ENCODE data around the gene C12orf54.
"Not testable (repeated sequence)": the region's sequence is repeated elsewhere in the genome, so short reads cannot be mapped to it uniquely, and the experiment has no call there.

Gene C12orf54

GRCh38 chr12:48512855-48513254 is 30.6 kb downstream of the C12orf54 start:
- no peak for DNase-seq

DNA sequence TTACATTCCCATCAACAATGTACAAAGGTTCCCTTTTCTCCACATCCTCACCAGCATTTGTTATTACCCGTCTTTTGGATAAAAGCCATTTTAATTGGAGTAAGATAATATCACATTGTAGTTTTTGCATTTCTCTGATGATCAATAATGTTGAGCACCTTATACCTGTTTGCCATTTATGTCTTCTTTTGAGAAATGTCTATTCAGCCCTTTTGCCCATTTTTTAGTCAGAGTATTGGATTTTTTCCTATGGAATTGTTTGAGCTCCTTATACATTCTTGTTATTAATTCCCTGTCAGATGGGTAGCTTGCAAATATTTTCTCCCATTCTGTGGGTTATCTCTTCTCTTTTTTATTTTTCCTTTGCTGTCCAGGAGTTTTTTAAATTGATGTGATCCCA is 32.4 kb downstream of the C12orf54 start:
- DNase-seq, result no peak

GRCh38 chr12:48520381-48520780 is 38.1 kb downstream of the C12orf54 start:
- not testable (repeated sequence) for DNase-seq

DNA sequence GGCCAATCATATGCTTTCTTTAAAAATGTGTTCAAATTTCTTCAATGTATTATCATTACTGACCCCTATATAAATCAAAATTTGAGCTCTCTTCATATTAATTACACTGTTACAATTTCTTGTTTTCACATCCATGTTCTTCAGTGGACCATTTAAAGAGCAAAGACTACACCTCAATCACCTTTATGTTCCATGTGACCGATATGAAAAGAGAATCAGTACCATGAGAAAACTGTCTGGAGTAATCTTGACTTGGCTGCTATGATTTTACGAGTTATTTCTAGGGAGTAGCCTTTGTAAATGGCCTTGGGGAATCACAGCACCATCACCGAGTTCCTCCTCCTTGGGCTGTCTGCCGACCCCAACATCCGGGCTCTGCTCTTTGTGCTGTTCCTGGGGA is 43.0 kb downstream of the C12orf54 start, which contains the start of gene OR8S1:
OR8S1 (plus strand) TSS at position 301 of the 400 bp plus-strand sequence; CDS start at position 301, 0 bp downstream.
- DNase-seq, result no peak

DNA sequence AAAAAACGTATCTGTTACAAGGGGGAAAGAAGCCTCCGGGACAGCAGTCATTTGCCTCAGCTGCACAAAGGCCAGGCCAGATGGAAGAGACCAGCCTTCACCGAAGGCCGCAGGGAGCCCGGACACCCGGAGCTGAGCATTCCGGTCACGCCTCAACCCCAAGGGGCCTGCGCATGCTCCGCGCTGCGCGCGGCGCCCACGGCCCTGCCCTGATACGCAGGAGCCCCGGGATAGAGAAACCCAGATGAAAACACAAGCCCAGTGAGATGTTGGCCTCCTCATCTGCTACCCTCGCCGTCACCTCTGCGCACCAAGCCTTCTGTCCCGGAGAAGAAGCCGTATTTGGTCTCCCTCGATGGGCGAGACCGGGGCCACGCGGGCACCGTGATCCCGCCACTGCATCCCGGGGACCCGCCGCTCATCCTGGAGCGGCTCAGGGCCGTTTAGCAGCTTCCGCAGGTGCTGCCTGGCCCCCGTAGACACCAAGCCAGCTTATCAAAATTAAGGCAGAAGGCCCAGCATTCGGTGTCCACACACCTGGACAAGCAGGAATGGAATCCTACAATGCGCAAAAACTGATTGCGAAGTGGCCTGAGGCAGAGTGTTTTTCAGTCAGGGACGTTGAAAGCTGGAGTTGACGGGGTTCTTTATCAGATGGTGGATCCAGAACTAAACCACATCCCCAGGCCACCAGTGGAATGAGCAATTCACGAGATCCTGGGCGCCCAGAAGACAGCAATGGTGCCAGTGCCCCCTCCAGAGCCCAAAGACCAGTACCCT is 45.8 kb downstream of the C12orf54 start:
- no peak for DNase-seq

- no peak for DNase-seq
Observed at GRCh38 chr12:48532601-48533000, 50.3 kb downstream of the C12orf54 start.

DNA sequence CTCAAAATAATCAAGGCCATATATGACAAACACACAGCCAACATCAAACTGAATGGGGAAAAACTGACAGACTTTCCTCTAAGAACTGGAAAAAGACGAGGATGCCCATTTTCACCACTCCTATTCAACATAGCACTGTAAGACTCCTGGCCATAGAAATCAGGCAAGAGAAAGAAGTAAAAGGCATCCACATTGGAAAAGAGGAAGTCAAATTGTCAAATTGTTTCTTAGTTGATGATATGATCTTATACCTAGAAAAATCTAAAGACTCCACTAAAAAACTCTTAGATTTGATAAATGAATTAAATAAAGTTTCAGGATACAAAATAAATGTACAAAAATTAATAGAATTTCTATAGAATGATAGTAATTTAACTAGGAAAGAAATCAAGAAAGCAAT is 54.3 kb downstream of the C12orf54 start:
- no peak for DNase-seq

DNA sequence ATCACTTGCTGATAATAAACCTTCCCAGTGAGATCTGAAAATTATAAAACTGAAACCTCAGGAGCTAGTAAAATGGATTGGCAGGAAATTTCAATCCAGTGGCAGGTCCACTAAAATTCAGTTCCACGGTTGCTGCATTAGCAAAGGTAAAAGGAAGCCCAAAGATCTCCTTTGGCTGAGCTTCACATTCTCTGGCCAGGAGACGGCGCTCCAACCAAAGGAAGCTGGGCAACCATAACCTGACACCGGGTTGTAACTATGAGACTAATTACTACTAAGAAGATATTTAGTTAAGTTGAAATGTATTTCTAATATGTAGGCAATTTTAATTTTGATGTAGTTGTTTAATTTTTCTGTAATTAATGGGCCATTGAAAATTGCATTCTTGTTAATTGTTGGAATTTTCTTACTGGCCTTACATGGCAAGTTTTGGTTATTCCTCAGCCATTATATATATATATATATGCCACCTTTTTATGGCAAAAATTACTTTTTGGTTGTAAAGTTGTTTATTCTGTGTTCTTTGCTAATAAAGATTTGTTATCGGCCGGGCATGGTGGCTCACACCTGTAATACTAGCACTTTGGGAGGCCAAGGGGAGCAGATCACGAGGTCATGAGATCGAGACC is 60.1 kb downstream of the C12orf54 start:
- DNase-seq, result peak; percentile 58

GRCh38 chr12:48545833-48546469 is 63.7 kb downstream of the C12orf54 start:
- DNase-seq, result no peak
